ENCODE measurements around the gene ZBTB22.
"Not testable (repeated sequence)": the region's sequence is repeated elsewhere in the genome, so short reads cannot be mapped to it uniquely, and the experiment has no call there.

ZBTB22 gene

GRCh38 chr6:33278392-33278741 is 39.2 kb downstream of the ZBTB22 start:
- Histone ChIP-seq H3K27ac (ENCODE audit: low read length) (no peak overlapping the region), H3K9me3 (ENCODE audit: control insufficient read depth, insufficient read depth, low read length) (no peaks in the 10 kb centered on the region), H3K27me3 (ENCODE audit: control insufficient read depth, insufficient read depth, low read length) (no peaks in the 10 kb centered on the region), H3K4me1 (ENCODE audit: control insufficient read depth, insufficient read depth, low read length) (peaks cover 1% of the 10 kb centered on the region; the same call in 1 of the 2 replicates), H3K36me3 (ENCODE audit: control insufficient read depth, insufficient read depth, low read length) (peaks cover 24% of the 10 kb centered on the region), H3K4me3 (ENCODE audit: low read length) (no peak overlapping the region)
- DNase-seq (ENCODE audit: low read depth, low spot score) = no peak
- WGBS (ENCODE audit: insufficient coverage, insufficient read length) = no CpG with 5 or more reads among the region's 9 CpGs

GRCh38 chr6:33277663-33278391 is 39.7 kb downstream of the ZBTB22 start:
- H3K4me3 ChIP-seq (ENCODE audit: low read length) = peak overlapping the region; percentile 41; the same call in 1 of the 2 replicates
- H3K27me3 ChIP-seq (ENCODE audit: control insufficient read depth, insufficient read depth, low read length) = no peaks in the 10 kb centered on the region
- peaks cover 1% of the 10 kb centered on the region; the same call in 1 of the 2 replicates for H3K4me1 ChIP-seq (ENCODE audit: control insufficient read depth, insufficient read depth, low read length)
- H3K27ac ChIP-seq (ENCODE audit: low read length) = no peak overlapping the region
- no peak for DNase-seq (ENCODE audit: low read depth, low spot score)
- no peaks in the 10 kb centered on the region for H3K9me3 ChIP-seq (ENCODE audit: control insufficient read depth, insufficient read depth, low read length)
- H3K36me3 ChIP-seq (ENCODE audit: control insufficient read depth, insufficient read depth, low read length) = peaks cover 24% of the 10 kb centered on the region
- WGBS (ENCODE audit: insufficient coverage, insufficient read length) = no CpG with 5 or more reads among the region's 39 CpGs

DNA sequence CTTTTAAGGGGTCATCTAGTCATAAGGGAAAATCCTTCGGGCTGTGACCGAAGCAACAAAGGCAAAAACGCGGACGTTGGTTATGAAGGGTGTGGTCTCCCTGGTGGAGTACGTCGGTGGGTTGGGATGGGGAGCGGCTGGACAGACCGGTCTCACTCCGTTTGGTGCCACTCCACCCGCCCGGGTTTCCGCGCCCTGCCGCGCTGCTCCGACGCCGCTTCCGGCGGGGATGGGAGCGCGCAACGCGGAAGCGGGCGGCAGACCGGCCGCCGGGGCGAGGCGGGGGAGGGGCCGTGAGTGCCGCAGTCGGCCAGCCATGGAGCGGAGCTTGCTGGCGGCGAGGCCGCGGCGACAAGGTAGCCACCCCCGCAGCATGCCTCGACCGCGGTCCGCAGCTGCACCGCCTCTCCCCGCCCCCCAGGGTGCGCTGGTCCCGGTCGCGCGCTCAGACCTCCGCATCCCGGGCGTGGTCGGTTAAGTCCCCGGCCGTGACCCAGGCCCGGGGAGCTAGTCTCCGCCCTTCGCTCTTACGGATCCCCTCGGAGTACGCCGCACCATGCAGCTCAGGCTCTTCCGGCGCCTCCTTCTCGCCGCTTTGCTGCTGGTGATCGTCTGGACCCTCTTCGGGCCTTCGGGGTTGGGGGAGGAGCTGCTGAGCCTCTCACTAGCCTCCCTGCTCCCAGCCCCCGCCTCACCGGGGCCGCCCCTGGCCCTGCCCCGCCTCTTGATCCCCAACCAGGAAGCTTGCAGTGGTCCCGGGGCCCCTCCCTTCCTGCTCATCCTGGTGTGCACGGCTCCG is 40.5 kb downstream of the ZBTB22 start, which contains the start of gene B3GALT4:
TSS of gene B3GALT4 (plus strand) at position 260 of the 799 bp plus-strand sequence. CDS start at position 557, 297 bp downstream.
- no CpG with 5 or more reads among the region's 80 CpGs for WGBS (ENCODE audit: insufficient coverage, insufficient read length)
- H3K4me3 ChIP-seq (ENCODE audit: low read length) = peak within 1 kb of the TSS; percentile 41; the same call in 1 of the 2 replicates
- H3K36me3 ChIP-seq (ENCODE audit: control insufficient read depth, insufficient read depth, low read length) = peaks cover 24% of the 10 kb centered on the region
- DNase-seq (ENCODE audit: low read depth, low spot score) = no peak
- H3K27me3 ChIP-seq (ENCODE audit: control insufficient read depth, insufficient read depth, low read length) = no peaks in the 10 kb centered on the region
- no peak within 1 kb of the TSS for H3K27ac ChIP-seq (ENCODE audit: low read length)
- H3K4me1 ChIP-seq (ENCODE audit: control insufficient read depth, insufficient read depth, low read length) = peaks cover 1% of the 10 kb centered on the region; the same call in 1 of the 2 replicates
- no peaks in the 10 kb centered on the region for H3K9me3 ChIP-seq (ENCODE audit: control insufficient read depth, insufficient read depth, low read length)

- Histone ChIP-seq H3K36me3 (ENCODE audit: control insufficient read depth, insufficient read depth, low read length) (peaks cover 24% of the 10 kb centered on the region), H3K4me3 (ENCODE audit: low read length) (peak overlapping the region; percentile 41; the same call in 1 of the 2 replicates), H3K4me1 (ENCODE audit: control insufficient read depth, insufficient read depth, low read length) (peaks cover 1% of the 10 kb centered on the region; the same call in 1 of the 2 replicates), H3K27me3 (ENCODE audit: control insufficient read depth, insufficient read depth, low read length) (no peaks in the 10 kb centered on the region), H3K27ac (ENCODE audit: low read length) (no peak overlapping the region), H3K9me3 (ENCODE audit: control insufficient read depth, insufficient read depth, low read length) (no peaks in the 10 kb centered on the region)
- DNase-seq (ENCODE audit: low read depth, low spot score) = no peak
These were observed 41.0 kb downstream of the ZBTB22 start for GRCh38 chr6:33276581-33276863.

DNA sequence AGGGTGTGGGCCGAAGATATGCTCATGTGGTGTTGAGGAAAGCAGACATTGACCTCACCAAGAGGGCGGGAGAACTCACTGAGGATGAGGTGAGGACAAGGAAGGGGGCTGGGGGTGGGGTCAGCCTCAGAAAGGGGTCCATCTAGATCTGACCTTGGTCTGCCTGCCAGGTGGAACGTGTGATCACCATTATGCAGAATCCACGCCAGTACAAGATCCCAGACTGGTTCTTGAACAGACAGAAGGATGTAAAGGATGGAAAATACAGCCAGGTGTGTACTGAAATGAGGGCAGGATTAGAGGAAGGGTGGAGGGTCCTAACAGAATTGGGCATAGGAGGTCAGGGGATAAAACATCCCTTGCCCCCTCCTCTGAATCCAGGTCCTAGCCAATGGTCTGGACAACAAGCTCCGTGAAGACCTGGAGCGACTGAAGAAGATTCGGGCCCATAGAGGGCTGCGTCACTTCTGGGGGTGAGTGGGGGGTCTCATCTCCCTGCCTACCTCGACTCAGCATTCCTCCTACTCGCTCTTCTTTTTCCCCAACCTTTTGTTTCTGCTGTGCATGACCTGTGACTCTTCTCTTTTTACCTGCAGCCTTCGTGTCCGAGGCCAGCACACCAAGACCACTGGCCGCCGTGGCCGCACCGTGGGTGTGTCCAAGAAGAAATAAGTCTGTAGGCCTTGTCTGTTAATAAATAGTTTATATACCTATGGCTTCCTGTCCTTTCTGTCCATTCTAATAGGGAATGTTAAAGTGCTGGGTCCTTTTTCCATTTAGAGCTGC is 41.6 kb downstream of the ZBTB22 start:
- not testable (repeated sequence) for H3K4me3 ChIP-seq (ENCODE audit: low read length); DNase-seq (ENCODE audit: low read depth, low spot score); H3K4me1 ChIP-seq (ENCODE audit: control insufficient read depth, insufficient read depth, low read length); H3K9me3 ChIP-seq (ENCODE audit: control insufficient read depth, insufficient read depth, low read length); H3K27ac ChIP-seq (ENCODE audit: low read length); H3K27me3 ChIP-seq (ENCODE audit: control insufficient read depth, insufficient read depth, low read length)
- WGBS (ENCODE audit: insufficient coverage, insufficient read length) = no CpG with 5 or more reads among the region's 16 CpGs
- peaks cover 24% of the 10 kb centered on the region for H3K36me3 ChIP-seq (ENCODE audit: control insufficient read depth, insufficient read depth, low read length)

DNA sequence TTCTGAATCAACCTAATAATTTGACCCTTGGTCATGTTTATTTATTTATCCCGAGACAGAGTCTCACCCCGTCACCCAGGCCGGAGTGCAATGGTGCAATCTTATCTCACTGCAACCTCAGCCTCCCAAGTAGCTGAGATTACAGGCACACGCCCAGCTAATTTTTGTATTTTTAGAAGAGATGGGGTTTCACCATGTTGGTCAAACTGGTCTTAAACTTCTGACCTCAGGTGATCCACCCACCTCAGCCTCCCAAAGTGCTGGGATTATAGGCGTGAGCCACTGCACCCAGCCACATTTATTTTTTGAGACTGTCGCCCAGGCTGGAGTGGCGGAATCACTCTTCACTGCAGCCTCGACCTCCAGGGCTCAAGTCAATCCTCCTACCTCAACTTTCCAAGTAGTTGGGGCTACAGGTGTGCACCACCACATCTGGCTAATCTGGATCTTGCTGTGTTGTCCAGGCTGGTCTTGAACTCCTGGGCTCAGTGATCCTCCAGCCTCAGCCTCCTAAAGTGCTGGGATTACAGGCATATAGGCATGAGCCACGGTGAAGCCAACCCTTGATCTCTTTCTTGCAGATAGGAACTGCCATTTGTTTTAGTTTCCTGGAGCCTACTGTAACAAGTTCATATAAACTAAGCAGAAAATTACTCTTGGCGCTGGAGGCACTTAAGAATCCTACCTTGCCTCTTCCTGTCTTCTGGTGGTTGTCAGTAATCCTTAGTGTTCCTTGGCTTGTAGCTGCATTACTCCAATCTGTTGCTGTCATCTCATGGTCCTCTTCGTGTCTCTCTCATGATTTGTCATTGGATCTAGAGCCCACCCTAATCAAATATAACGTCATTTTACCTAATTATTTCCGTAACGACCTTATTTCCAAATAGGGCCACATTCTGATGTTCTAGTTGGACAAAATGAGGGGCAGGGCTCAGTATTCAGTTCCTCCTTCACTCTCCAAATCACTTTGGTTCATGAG is 43.3 kb downstream of the ZBTB22 start:
- no peak for DNase-seq (ENCODE audit: low read depth, low spot score)
- H3K27me3 ChIP-seq (ENCODE audit: control insufficient read depth, insufficient read depth, low read length) = no peaks in the 10 kb centered on the region
- 100% methylated on average over 3 of the region's 14 CpGs for WGBS (ENCODE audit: insufficient coverage, insufficient read length)
- H3K36me3 ChIP-seq (ENCODE audit: control insufficient read depth, insufficient read depth, low read length) = peaks cover 14% of the 10 kb centered on the region
- H3K27ac ChIP-seq (ENCODE audit: low read length) = no peak overlapping the region
- H3K4me3 ChIP-seq (ENCODE audit: low read length) = no peak overlapping the region
- H3K9me3 ChIP-seq (ENCODE audit: control insufficient read depth, insufficient read depth, low read length) = no peaks in the 10 kb centered on the region
- no peaks in the 10 kb centered on the region; the same call in 1 of the 2 replicates for H3K4me1 ChIP-seq (ENCODE audit: control insufficient read depth, insufficient read depth, low read length)

DNA sequence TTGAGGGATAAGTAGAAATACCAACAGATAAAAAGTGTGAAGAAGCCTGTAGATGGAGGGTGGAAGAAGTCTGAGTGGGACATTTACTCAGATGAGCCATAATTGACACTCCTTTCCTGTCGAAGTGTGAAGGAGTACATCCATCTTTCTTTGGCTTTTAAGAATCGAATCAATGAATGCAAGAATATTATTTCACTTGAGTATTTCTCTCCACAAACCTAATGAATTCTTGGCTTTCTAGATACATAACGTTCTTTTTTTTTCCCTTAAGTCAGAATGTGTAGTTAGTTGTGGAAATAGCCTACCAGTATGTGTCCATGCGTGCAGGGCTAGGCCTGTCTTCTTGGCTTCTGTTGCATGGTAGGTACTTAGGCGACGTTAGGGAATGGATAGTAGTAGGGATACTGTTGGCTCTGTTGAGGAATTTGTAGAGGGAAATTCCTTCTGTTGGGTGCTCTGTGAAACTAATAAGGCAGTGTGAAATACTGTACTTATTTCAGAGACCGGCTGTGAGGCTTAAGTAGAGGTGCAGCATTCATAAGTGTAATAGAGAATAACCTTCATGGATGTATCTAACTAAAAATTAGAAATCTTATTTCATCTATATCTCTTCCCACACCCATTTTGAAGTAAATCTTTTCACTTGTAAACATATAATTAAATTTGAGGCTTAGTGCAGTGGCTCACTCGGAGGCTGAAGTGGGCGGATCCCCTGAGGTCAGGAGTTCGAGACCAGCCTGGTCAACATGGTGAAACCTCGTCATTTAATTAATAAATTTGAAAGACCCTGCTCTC is 44.2 kb downstream of the ZBTB22 start:
- H3K9me3 ChIP-seq (ENCODE audit: control insufficient read depth, insufficient read depth, low read length) = no peaks in the 10 kb centered on the region
- H3K36me3 ChIP-seq (ENCODE audit: control insufficient read depth, insufficient read depth, low read length) = peaks cover 11% of the 10 kb centered on the region; the same call in 1 of the 2 replicates
- peak overlapping the region; percentile 92; the same call in 1 of the 2 replicates for H3K4me3 ChIP-seq (ENCODE audit: low read length)
- H3K4me1 ChIP-seq (ENCODE audit: control insufficient read depth, insufficient read depth, low read length) = no peaks in the 10 kb centered on the region
- WGBS (ENCODE audit: insufficient coverage, insufficient read length) = no CpG with 5 or more reads among the region's 11 CpGs
- no peak for DNase-seq (ENCODE audit: low read depth, low spot score)
- H3K27me3 ChIP-seq (ENCODE audit: control insufficient read depth, insufficient read depth, low read length) = no peaks in the 10 kb centered on the region
- H3K27ac ChIP-seq (ENCODE audit: low read length) = no peak overlapping the region

- no peak for DNase-seq (ENCODE audit: low read depth, low spot score)
- H3K4me1 ChIP-seq (ENCODE audit: control insufficient read depth, insufficient read depth, low read length) = no peaks in the 10 kb centered on the region
- H3K9me3 ChIP-seq (ENCODE audit: control insufficient read depth, insufficient read depth, low read length) = no peaks in the 10 kb centered on the region
- WGBS (ENCODE audit: insufficient coverage, insufficient read length) = no CpG with 5 or more reads among the region's 22 CpGs
- no peaks in the 10 kb centered on the region for H3K27me3 ChIP-seq (ENCODE audit: control insufficient read depth, insufficient read depth, low read length)
- H3K27ac ChIP-seq (ENCODE audit: low read length) = no peak overlapping the region
- H3K36me3 ChIP-seq (ENCODE audit: control insufficient read depth, insufficient read depth, low read length) = peaks cover 18% of the 10 kb centered on the region; the same call in 1 of the 2 replicates
- H3K4me3 ChIP-seq (ENCODE audit: low read length) = peak overlapping the region; percentile 92
These were observed 45.0 kb downstream of the ZBTB22 start for GRCh38 chr6:33272275-33273128.
